ENCODE data around the gene ATG9B. TPM values are rescaled to one million over a fixed set of nuclear protein-coding genes. Genes with fewer than 3 reads are reported as not detected.

The ATG9B gene
- total RNA-seq, 1 donor, result under 0.01 TPM

- no peak for TF ChIP-seq CTCF (IDR thresholded peaks at IDR 0.05; ENCODE audit: insufficient read depth, low read length)
These were observed 17.5 kb downstream of the ATG9B start for GRCh38 chr7:151006590-151007300.

GRCh38 chr7:151005566-151005965 lies 18.7 kb downstream of the ATG9B start:
- no peak for TF ChIP-seq CTCF (IDR thresholded peaks at IDR 0.05; ENCODE audit: insufficient read depth, low read length)
- no peak overlapping the region for H3K4me3 ChIP-seq (ENCODE audit: low read depth, low read length)

More at GRCh38 chr7:151006590-151007300, 17.5 kb downstream of the ATG9B start:
- no peak for DNase-seq (ENCODE audit: low read depth)
- H3K4me3 ChIP-seq (ENCODE audit: low read depth, low read length), result no peak overlapping the region

GRCh38 chr7:151003572-151003971 lies 20.7 kb downstream of the ATG9B start:
- TF ChIP-seq CTCF (IDR thresholded peaks at IDR 0.05; ENCODE audit: insufficient read depth, low read length), result no peak
- H3K4me3 ChIP-seq (ENCODE audit: low read depth, low read length), result no peak overlapping the region
- DNase-seq (ENCODE audit: low read depth), result no peak

More at GRCh38 chr7:151005566-151005965, 18.7 kb downstream of the ATG9B start:
- no peak for DNase-seq (ENCODE audit: low read depth)

- TF ChIP-seq CTCF (IDR thresholded peaks at IDR 0.05; ENCODE audit: insufficient read depth, low read length), result no peak
- H3K4me3 ChIP-seq (ENCODE audit: low read depth, low read length), result no peak overlapping the region
- no peak for DNase-seq (ENCODE audit: low read depth)
These were observed 22.7 kb downstream of the ATG9B start for GRCh38 chr7:151001546-151001945.

- no peak for TF ChIP-seq CTCF (IDR thresholded peaks at IDR 0.05; ENCODE audit: insufficient read depth, low read length)
- no peak overlapping the region for H3K4me3 ChIP-seq (ENCODE audit: low read depth, low read length)
These were observed 23.3 kb downstream of the ATG9B start for GRCh38 chr7:151000897-151001495.

GRCh38 chr7:150999497-151000230 lies 24.6 kb downstream of the ATG9B start:
- no peak for DNase-seq (ENCODE audit: low read depth)
- TF ChIP-seq CTCF (IDR thresholded peaks at IDR 0.05; ENCODE audit: insufficient read depth, low read length), result no peak
- no peak overlapping the region for H3K4me3 ChIP-seq (ENCODE audit: low read depth, low read length)

More at GRCh38 chr7:151000897-151001495, 23.3 kb downstream of the ATG9B start:
- DNase-seq (ENCODE audit: low read depth), result no peak

All from fibroblast of the aortic adventitia (primary cell).